Esophagus squamous epithelium (tissue), 5 donors: Measurements from ENCODE around the gene C11orf58. TPM values are rescaled to one million over a fixed set of nuclear protein-coding genes. Genes with fewer than 3 reads are reported as not detected.
A peak's percentile ranks its signal among the peaks of the same experiment; 100 is the strongest.

Experiments
- DNase-seq: peaks from one replicate; lab custom pipeline; 2025; lab: John Stamatoyannopoulos, UW
- H3K27ac ChIP-seq, 4 donors: fragments of 200-600 bp; sonication (generic); one replicate each; pipeline ENCODE4 v1.5.1; 2016 to 2019; ENCODE audit warnings: mild to moderate bottlenecking in 1 of 4
- H3K27me3 ChIP-seq, 4 donors: fragments of 200-600 bp; sonication (generic); 1 replicate in 3 of 4; 2 replicates in 1 of 4; pipeline versions ENCODE4 v1.5.1 to v1.6.0; 2017 to 2021; ENCODE audit warnings: antibody characterized with exemption in 1 of 4
- H3K36me3 ChIP-seq, 3 donors: fragments of 200-600 bp; sonication (generic); one replicate each; pipeline ENCODE4 v1.5.1; 2016 to 2019
- H3K4me1 ChIP-seq, 3 donors: fragments of 200-600 bp; sonication (generic); one replicate each; pipeline ENCODE4 v1.5.1; 2017 to 2019
- H3K4me3 ChIP-seq, 4 donors: fragments of 200-600 bp; sonication (generic); 1 replicate in 3 of 4; 2 replicates in 1 of 4; pipeline ENCODE4 v1.5.1; 2016 to 2019; ENCODE audit warnings: mild to moderate bottlenecking in 2 of 4, moderate library complexity in 1 of 4
- H3K9me3 ChIP-seq, 3 donors: fragments of 200-600 bp; sonication (generic); one replicate each; pipeline ENCODE4 v1.5.1; 2016 to 2019
- POLR2A ChIP-seq, 4 donors: fragments of 450-650 bp; IDR thresholded peaks; one replicate each; pipeline ENCODE4 v1.6.1; 2017; ENCODE audit warnings: antibody characterized with exemption in 4 of 4, mild to moderate bottlenecking in 4 of 4, moderate library complexity in 3 of 4
- WGBS, 2 donors: methylation state at CpG; one replicate each; pipeline ENCODE4 v1.1.5; 2018; 5-methylcytosine and 5-hydroxymethylcytosine counted together
- intact Hi-C: fragments of 100-400 bp; cut with DNase I; formaldehyde crosslinking; loops from one replicate; pipeline ENCODE4 v1.15.0; 2022
- total RNA-seq, 4 donors: library from RNA; depleted of rRNA; stranded (reverse); fragments of >200 nt; gene quantifications; one replicate each; pipeline ENCODE4 v1.1.0, GENCODE V29; 2016
- TF ChIP-seq, protein P1 (sequence below), 6 experiments: fragments of 450-650 bp in 4 of 6; fragments of 200-600 bp in 2 of 6; sonication (generic) in 2 of 6; IDR thresholded peaks; one replicate each; pipeline ENCODE4 v1.5.1; 2016 to 2019; ENCODE audit warnings: antibody characterized with exemption in 6 of 6, mild to moderate bottlenecking in 4 of 6, moderate library complexity in 4 of 6
- donor health status: DM: yes; HTN: yes; CAD: no.

Gene C11orf58
- total RNA-seq, 4 donors from 2014 or later, result 63.6 to 143 (median 102) TPM

DNA sequence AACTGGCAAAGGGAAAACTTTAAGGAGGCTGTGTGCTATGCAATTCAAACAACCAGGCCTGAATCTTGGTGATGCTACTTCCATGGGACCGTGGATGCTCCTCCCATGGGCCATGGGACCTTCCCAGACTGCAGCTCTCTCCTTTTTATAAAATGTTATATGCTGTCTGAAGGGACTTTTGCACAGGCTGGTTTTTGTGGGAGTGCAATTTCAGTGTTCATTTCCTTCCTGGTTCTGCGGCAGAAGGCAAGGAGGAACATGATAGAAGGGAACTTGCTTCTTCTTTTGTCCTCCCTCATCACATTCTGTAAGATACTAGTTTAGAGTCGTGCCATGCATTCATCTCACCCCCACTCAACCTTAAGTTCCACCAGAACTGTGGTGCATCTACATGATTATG lies 68.9 kb downstream of the C11orf58 start:
- peak overlapping the region in 2 of 4 donors; percentile 42 to 43 for H3K27ac ChIP-seq
- H3K27me3 ChIP-seq, result no peaks in the 10 kb centered on the region
- H3K4me3 ChIP-seq, result no peak overlapping the region
- intact Hi-C loops, result no loop called here
- TF ChIP-seq, protein P1, sequence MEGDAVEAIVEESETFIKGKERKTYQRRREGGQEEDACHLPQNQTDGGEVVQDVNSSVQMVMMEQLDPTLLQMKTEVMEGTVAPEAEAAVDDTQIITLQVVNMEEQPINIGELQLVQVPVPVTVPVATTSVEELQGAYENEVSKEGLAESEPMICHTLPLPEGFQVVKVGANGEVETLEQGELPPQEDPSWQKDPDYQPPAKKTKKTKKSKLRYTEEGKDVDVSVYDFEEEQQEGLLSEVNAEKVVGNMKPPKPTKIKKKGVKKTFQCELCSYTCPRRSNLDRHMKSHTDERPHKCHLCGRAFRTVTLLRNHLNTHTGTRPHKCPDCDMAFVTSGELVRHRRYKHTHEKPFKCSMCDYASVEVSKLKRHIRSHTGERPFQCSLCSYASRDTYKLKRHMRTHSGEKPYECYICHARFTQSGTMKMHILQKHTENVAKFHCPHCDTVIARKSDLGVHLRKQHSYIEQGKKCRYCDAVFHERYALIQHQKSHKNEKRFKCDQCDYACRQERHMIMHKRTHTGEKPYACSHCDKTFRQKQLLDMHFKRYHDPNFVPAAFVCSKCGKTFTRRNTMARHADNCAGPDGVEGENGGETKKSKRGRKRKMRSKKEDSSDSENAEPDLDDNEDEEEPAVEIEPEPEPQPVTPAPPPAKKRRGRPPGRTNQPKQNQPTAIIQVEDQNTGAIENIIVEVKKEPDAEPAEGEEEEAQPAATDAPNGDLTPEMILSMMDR (IDR thresholded peaks at IDR 0.05), result no peak
- TF ChIP-seq POLR2A (IDR thresholded peaks at IDR 0.05), result no peak
- peaks cover 0 to 47% (median 0%) of the 10 kb centered on the region in 3 donors for H3K36me3 ChIP-seq
- H3K4me1 ChIP-seq, result peaks cover 0 to 76% (median 41%) of the 10 kb centered on the region in 3 donors
- DNase-seq, result no peak
- H3K9me3 ChIP-seq, result no peaks in the 10 kb centered on the region
- WGBS, 2 donors, result 26 to 49% methylated on average over 3 of the region's 3 CpGs
